Gastroesophageal sphincter (tissue), 4 donors: ENCODE measurements around the gene TEDC1. TPM values are rescaled to one million over a fixed set of nuclear protein-coding genes. Genes with fewer than 3 reads are reported as not detected.

ENCODE experiments used
- ATAC-seq: fragments of 150-250 bp; one replicate; pipeline ENCODE4 v1.9.1; 2016; ENCODE audit warnings: mild to moderate bottlenecking, moderate library complexity
- H3K27ac ChIP-seq, 4 donors: fragments of 200-600 bp; sonication (generic) in 3 of 4; 1 replicate in 3 of 4; 2 replicates in 1 of 4; pipeline ENCODE4 v1.5.1; 2016 to 2019
- H3K27me3 ChIP-seq: fragments of 200-600 bp; sonication (generic); one replicate; pipeline ENCODE4 v1.5.1; 2019
- H3K36me3 ChIP-seq, 2 donors: fragments of 200-600 bp; sonication (generic); one replicate each; pipeline ENCODE4 v1.5.1; 2019; ENCODE audit warnings: control low read depth in 1 of 2
- H3K4me1 ChIP-seq, 3 donors: fragments of 200-600 bp; sonication (generic); 1 replicate in 2 of 3; 2 replicates in 1 of 3; pipeline ENCODE4 v1.5.1; 2016 to 2019; ENCODE audit warnings: control low read depth in 2 of 3
- H3K4me3 ChIP-seq, 2 donors: fragments of 200-600 bp; sonication (generic); one replicate each; pipeline ENCODE4 v1.5.1; 2019; ENCODE audit warnings: mild to moderate bottlenecking in 1 of 2, moderate library complexity in 1 of 2
- H3K9me3 ChIP-seq, 3 donors: fragments of 200-600 bp; sonication (generic); one replicate each; pipeline ENCODE4 v1.5.1; 2017 to 2019; ENCODE audit warnings: control low read depth in 2 of 3
- EP300 ChIP-seq: sonication (generic); formaldehyde crosslinking; IDR thresholded peaks from one replicate; pipeline ENCODE4 v1.6.1; 2017; ENCODE audit warnings: antibody characterized with exemption, mild to moderate bottlenecking
- POLR2A ChIP-seq, 2 donors: fragments of 450-650 bp; IDR thresholded peaks; one replicate each; pipeline ENCODE4 v1.6.1; 2017; ENCODE audit warnings: antibody characterized with exemption in 2 of 2, mild to moderate bottlenecking in 2 of 2, moderate library complexity in 1 of 2
- POLR2AphosphoS5 ChIP-seq: sonication (generic); formaldehyde crosslinking; IDR thresholded peaks from one replicate; pipeline ENCODE4 v1.6.1; 2017; ENCODE audit warnings: antibody characterized with exemption
- WGBS, 2 donors: methylation state at CpG; one replicate each; pipeline ENCODE4 v1.1.5; 2018; ENCODE audit warnings: low coverage in 1 of 2; 5-methylcytosine and 5-hydroxymethylcytosine counted together
- total RNA-seq, 4 donors: library from RNA; depleted of rRNA; stranded (reverse); fragments of >200 nt; gene quantifications; one replicate each; pipeline ENCODE4 v1.1.0, GENCODE V29; 2016
- TF ChIP-seq, protein P1 (sequence below), 4 experiments: fragments of 200-600 bp in 2 of 4; fragments of 450-650 bp in 2 of 4; sonication (generic) in 1 of 4; IDR thresholded peaks; one replicate each; pipeline ENCODE4 v1.5.1; 2017 to 2019; ENCODE audit warnings: antibody characterized with exemption in 4 of 4, mild to moderate bottlenecking in 2 of 4, moderate library complexity in 2 of 4

The TEDC1 gene
- total RNA-seq, 4 donors from 2014 or later, result 4.6 to 7.9 (median 5.4) TPM

DNA sequence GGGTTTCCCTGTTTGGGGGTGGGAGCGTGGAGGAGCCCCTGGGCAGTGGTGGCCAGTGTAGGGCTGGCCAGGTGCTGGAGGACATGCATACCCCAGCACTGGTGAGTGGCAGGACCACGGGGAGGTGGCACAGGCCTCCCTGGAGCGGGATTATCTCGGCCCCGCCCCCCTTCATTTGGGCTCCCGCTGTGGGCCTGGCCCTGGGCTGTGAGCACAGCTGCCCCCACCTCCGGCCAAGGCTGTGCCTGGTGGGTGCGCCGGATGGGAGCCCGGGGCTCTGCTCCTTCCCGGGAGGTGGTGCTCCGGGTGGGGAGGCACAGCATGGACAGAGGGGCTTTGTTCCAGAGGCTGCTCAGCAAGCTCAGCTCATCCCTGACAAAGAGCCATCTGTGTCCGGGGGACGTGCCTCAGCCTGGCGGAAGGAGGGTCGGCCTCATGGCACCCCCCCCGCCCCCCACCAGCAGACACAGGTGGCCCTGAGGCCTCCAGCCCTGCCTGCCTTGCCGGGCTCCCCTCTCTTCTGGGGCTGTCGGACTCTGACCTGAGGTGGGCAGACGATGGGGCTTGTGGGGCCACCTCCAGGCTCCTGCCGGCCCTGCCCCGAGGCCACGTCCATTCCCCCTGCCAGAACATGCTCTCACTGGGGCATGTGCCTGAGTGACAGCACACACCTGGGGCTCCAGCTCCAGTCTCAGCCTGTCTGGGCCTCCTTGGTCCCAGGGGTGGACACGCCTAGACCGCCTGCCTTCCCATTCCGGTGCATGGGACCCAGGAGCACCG lies 8.4 kb downstream of the TEDC1 start:
- H3K36me3 ChIP-seq, result no peaks in the 10 kb centered on the region
- peak overlapping the region in 2 of 4 donors; percentile 39 to 47 for H3K27ac ChIP-seq
- no peak overlapping the region for H3K4me3 ChIP-seq
- WGBS, 2 donors, result 100% methylated on average over 1 of the region's 27 CpGs; no CpG with 5 or more reads in 1 of the 2 donors
- no peaks in the 10 kb centered on the region for H3K9me3 ChIP-seq
- TF ChIP-seq, protein P1, sequence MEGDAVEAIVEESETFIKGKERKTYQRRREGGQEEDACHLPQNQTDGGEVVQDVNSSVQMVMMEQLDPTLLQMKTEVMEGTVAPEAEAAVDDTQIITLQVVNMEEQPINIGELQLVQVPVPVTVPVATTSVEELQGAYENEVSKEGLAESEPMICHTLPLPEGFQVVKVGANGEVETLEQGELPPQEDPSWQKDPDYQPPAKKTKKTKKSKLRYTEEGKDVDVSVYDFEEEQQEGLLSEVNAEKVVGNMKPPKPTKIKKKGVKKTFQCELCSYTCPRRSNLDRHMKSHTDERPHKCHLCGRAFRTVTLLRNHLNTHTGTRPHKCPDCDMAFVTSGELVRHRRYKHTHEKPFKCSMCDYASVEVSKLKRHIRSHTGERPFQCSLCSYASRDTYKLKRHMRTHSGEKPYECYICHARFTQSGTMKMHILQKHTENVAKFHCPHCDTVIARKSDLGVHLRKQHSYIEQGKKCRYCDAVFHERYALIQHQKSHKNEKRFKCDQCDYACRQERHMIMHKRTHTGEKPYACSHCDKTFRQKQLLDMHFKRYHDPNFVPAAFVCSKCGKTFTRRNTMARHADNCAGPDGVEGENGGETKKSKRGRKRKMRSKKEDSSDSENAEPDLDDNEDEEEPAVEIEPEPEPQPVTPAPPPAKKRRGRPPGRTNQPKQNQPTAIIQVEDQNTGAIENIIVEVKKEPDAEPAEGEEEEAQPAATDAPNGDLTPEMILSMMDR (IDR thresholded peaks at IDR 0.05), result no peak
- TF ChIP-seq EP300, result no peak
- H3K27me3 ChIP-seq, result no peaks in the 10 kb centered on the region
- H3K4me1 ChIP-seq, result peaks cover 0 to 10% (median 0%) of the 10 kb centered on the region in 3 donors
- no peak for ATAC-seq

DNA sequence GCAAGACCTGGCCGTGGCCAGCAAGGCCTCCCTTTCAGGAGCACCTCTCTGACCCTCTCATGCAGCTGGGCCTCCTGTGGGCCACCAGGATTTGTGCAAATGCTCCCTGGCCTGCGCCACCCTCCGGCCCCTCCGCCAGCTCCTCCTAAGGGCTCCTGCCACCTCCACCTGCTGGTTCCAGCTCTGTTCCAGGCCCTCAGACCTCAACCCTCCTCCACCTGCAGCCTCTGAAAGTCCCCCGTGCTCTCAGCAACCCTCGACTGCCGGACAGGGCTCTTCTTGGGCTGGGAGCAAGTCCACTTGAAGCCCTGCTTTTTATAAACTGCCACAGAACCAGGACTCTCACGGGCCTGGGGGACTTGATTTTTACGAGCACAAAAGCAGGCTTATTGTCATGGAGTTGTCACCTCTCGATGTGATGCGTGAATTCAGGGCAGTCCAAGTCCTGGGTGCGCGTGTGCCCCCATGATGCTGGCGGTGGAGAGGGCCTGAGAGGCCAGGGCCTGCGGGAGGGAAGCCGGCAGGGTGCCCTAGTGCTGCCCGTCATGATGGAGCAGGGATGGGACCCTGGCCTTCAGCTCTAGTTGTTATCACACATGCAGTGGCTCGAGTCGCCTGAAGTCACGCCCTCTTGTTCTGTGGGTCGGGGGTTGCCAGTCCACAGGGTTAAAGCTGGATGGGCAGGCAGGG lies 9.1 kb downstream of the TEDC1 start:
- H3K27ac ChIP-seq, result peak overlapping the region in 1 of 4 donors; percentile 39
- H3K27me3 ChIP-seq, result no peaks in the 10 kb centered on the region
- TF ChIP-seq POLR2AphosphoS5, result no peak
- H3K9me3 ChIP-seq, result no peaks in the 10 kb centered on the region
- no peak overlapping the region for H3K4me3 ChIP-seq
- ATAC-seq, result no peak
- H3K4me1 ChIP-seq, result peaks cover 0 to 10% (median 0%) of the 10 kb centered on the region in 3 donors
- 100% methylated on average over 1 of the region's 21 CpGs; no CpG with 5 or more reads in 1 of the 2 donors for WGBS, 2 donors
- no peaks in the 10 kb centered on the region for H3K36me3 ChIP-seq

DNA sequence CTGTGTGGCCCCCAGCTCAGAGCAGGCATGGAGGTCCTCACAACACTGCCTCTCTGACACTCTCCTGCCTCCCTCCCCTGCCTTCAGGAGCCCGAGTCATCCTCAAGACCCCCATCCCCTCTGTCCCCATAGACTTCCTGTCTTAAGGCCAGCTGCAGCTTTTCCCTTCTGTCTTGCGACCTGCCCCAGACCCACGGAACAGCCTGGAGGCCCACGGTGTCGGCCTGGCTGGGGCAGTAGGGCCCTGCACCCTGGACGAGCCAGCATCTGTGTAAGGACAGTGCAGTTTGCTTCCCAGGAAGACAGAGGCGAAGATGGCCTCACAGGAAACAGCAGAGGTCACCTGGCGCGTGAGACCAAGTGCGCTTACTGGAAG lies 9.7 kb downstream of the TEDC1 start:
- ATAC-seq, result no peak
- no peaks in the 10 kb centered on the region for H3K9me3 ChIP-seq
- H3K27ac ChIP-seq, result no peak overlapping the region
- no peaks in the 10 kb centered on the region for H3K27me3 ChIP-seq
- no peaks in the 10 kb centered on the region for H3K36me3 ChIP-seq
- TF ChIP-seq, protein P1 (IDR thresholded peaks at IDR 0.05), result no peak
- no peak for TF ChIP-seq POLR2AphosphoS5
- no peak for TF ChIP-seq EP300
- no peak for TF ChIP-seq POLR2A (IDR thresholded peaks at IDR 0.05)
- H3K4me1 ChIP-seq, result peaks cover 0 to 5% (median 0%) of the 10 kb centered on the region in 3 donors
- 78% methylated on average over 4 of the region's 10 CpGs; no CpG with 5 or more reads in 1 of the 2 donors for WGBS, 2 donors
- no peak overlapping the region for H3K4me3 ChIP-seq

DNA sequence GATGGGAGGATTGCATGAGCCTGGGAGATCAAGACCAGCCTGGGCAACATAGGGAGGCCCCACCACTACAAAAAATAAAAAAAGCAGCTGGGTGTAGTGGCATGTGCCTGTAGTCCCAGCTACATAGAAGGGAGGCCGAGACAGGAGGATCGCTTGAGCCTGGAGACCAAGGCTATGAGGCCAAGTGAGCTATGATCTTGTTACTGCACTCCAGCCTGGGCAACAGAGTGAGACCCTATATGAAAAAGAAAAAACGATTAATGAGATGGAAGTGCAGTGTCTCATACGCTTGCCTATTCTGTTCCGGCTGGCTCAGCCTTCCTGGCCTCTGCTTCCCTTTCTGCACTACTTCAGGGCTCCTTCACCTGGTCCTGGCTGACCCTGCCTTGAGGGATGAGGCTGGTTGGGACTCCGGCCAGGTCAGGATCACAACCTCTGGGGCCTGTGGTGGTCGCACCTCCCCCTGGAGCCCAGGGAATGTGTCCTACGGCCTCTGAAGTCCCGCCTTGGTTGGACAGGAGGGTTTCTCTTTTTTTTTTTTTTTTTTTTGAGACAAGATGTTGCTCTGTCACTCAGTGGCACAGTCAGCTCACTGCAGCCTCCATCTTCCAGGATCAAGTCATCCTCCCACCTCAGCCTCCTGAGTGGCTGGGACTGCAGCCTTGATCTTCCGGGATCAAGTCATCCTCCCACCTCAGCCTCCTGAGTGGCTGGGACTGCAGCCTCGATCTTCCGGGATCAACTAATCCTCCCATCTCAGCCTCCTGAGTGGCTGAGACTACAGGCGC lies 10.7 kb downstream of the TEDC1 start:
- no peaks in the 10 kb centered on the region for H3K36me3 ChIP-seq
- no peaks in the 10 kb centered on the region for H3K27me3 ChIP-seq
- no peaks in the 10 kb centered on the region for H3K9me3 ChIP-seq
- TF ChIP-seq, protein P1 (IDR thresholded peaks at IDR 0.05), result no peak
- TF ChIP-seq POLR2A (IDR thresholded peaks at IDR 0.05), result no peak
- TF ChIP-seq EP300, result no peak
- no peak for TF ChIP-seq POLR2AphosphoS5
- peaks cover 0 to 5% (median 0%) of the 10 kb centered on the region in 3 donors for H3K4me1 ChIP-seq
- no peak overlapping the region for H3K27ac ChIP-seq
- no peak overlapping the region for H3K4me3 ChIP-seq
- 84 to 91% methylated on average over 10 to 12 of the region's 13 CpGs for WGBS, 2 donors
- ATAC-seq, result no peak
